Keratinocyte (primary cell): ENCODE results near the gene STAC2. TPM values are rescaled to one million over a fixed set of nuclear protein-coding genes. Genes with fewer than 3 reads are reported as not detected.

Source experiments
- DNase-seq: peaks from one replicate; pipeline ENCODE4 v3.0.0-alpha.2; 2011; ENCODE audit warnings: low read depth, missing footprints, low spot score
- FAIRE-seq: peaks from 2 replicates; lab custom pipeline; 2011; peaks lifted over from hg19 to GRCh38; lab: Jason Lieb, UNC
- H2AFZ ChIP-seq: 2 replicates; pipeline ENCODE4 v1.6.0; 2012; ENCODE audit warnings: low read length, control low read depth, inconsistent platforms; ENCODE audit not compliant: control insufficient read depth
- H3K27ac ChIP-seq: 2 replicates; pipeline ENCODE4 v1.5.1; 2011; ENCODE audit warnings: low read length; ENCODE audit not compliant: control insufficient read depth, insufficient read depth
- H3K27me3 ChIP-seq: 3 replicates; pipeline ENCODE4 v1.6.0; 2011; ENCODE audit warnings: low read length; ENCODE audit not compliant: control insufficient read depth, insufficient read depth; ENCODE audit errors: extremely low read depth
- H3K36me3 ChIP-seq, 2 experiments: 2 replicates in 1 of 2; 3 replicates in 1 of 2; pipeline ENCODE4 v1.5.1; 2011; ENCODE audit warnings: low read length in 2 of 2, mild to moderate bottlenecking in 1 of 2; ENCODE audit not compliant: control insufficient read depth in 2 of 2, insufficient read depth in 2 of 2; ENCODE audit errors: extremely low read depth in 1 of 2
- H3K4me1 ChIP-seq: 3 replicates; pipeline ENCODE4 v1.5.1; 2011; ENCODE audit warnings: low read length; ENCODE audit not compliant: control insufficient read depth, insufficient read depth; ENCODE audit errors: extremely low read depth
- H3K4me2 ChIP-seq: 3 replicates; pipeline ENCODE4 v1.6.0; 2011; ENCODE audit warnings: low read depth, low read length; ENCODE audit not compliant: control insufficient read depth, insufficient read depth; ENCODE audit errors: extremely low read depth
- H3K4me3 ChIP-seq, 3 experiments: fragments of 200-600 bp in 1 of 3; sonication (generic) in 1 of 3; 2 replicates in 2 of 3; 3 replicates in 1 of 3; pipeline ENCODE4 v1.5.1; 2011 to 2016; ENCODE audit warnings: low read length in 3 of 3, mild to moderate bottlenecking in 3 of 3, control low read depth in 2 of 3, inconsistent platforms in 1 of 3, low read depth in 1 of 3, mixed read lengths in 1 of 3, mixed run types in 1 of 3, moderate library complexity in 1 of 3; ENCODE audit not compliant: control insufficient read depth in 2 of 3, insufficient read depth in 2 of 3; ENCODE audit errors: extremely low read depth in 1 of 3
- H3K79me2 ChIP-seq: 2 replicates; pipeline ENCODE4 v1.6.0; 2012; ENCODE audit warnings: low read length; ENCODE audit not compliant: control insufficient read depth, insufficient read depth
- H3K9ac ChIP-seq: 3 replicates; pipeline ENCODE4 v1.6.0; 2011; ENCODE audit warnings: low read length; ENCODE audit not compliant: control insufficient read depth, insufficient read depth; ENCODE audit errors: extremely low read depth
- H3K9me1 ChIP-seq: 3 replicates; pipeline ENCODE4 v1.6.0; 2011; ENCODE audit warnings: low read length; ENCODE audit not compliant: control insufficient read depth, insufficient read depth; ENCODE audit errors: extremely low read depth
- H3K9me3 ChIP-seq: 2 replicates; pipeline ENCODE4 v1.5.1; 2012; ENCODE audit warnings: low read depth, low read length; ENCODE audit not compliant: control insufficient read depth
- H4K20me1 ChIP-seq: 3 replicates; pipeline ENCODE4 v1.6.0; 2011; ENCODE audit warnings: low read length; ENCODE audit not compliant: control insufficient read depth, insufficient read depth; ENCODE audit errors: extremely low read depth
- CTCF ChIP-seq, 3 experiments: IDR thresholded peaks in 1 of 3; conservative IDR thresholded peaks in 1 of 3; optimal IDR thresholded peaks in 1 of 3; 2 replicates in 2 of 3; 3 replicates in 1 of 3; pipeline versions ENCODE3 to v1.5.1; 2011; ENCODE audit warnings: low read length in 3 of 3, mild to moderate bottlenecking in 3 of 3, moderate library complexity in 2 of 3, control low read depth in 1 of 3, inconsistent platforms in 1 of 3; ENCODE audit not compliant: insufficient read depth in 2 of 3; ENCODE audit errors: extremely low read depth in 1 of 3
- EZH2 ChIP-seq: IDR thresholded peaks from one replicate; pipeline ENCODE4 v1.6.1; 2012; ENCODE audit warnings: inconsistent platforms, mild to moderate bottlenecking, low read length, moderate library complexity
- dilution Hi-C: fragments of 300-500 bp; cut with MboI; formaldehyde crosslinking; loops from one replicate; pipeline ENCODE4 v1.7.0; 2020; ENCODE audit warnings: low sequenced_read_pairs; ENCODE audit not compliant: extremely low pct_ligation_motif_present
- polyA plus RNA-seq, 5 experiments: library from polyadenylated mRNA; depleted of rRNA in 3 of 5; stranded (reverse) in 3 of 5; stranded (forward) in 1 of 5; unstranded in 1 of 5; fragments of >200 nt; gene quantifications; 1 replicate in 1 of 5; 2 replicates in 3 of 5; 3 replicates in 1 of 5; pipeline versions ENCODE4 v1.2.1 to v1.2.3, GENCODE V29; 2011 to 2012; ENCODE audit warnings: missing spikeins in 2 of 5, low read depth in 1 of 5, low replicate concordance in 1 of 5

Gene STAC2
- polyA plus RNA-seq, 1 donor (not counting 4 experiments of a cell fraction or from before 2014, with no cell fraction given) = not detected

- no peak overlapping the region for H3K9ac ChIP-seq
- no peak overlapping the region for H3K4me2 ChIP-seq
- H3K27me3 ChIP-seq = peaks cover 10% of the 10 kb centered on the region
- dilution Hi-C loops = no loop called here
- TF ChIP-seq CTCF (optimal IDR thresholded peaks at IDR 0.05 in 1 of 3, IDR thresholded peaks at IDR 0.05 in 1 of 3, conservative IDR thresholded peaks at IDR 0.05 in 1 of 3; ENCODE audit: extremely low read depth in 1 of 3, insufficient read depth in 2 of 3, low read length in 3 of 3) (no peak), EZH2 (no peak)
- FAIRE-seq (no peak), DNase-seq (no peak)
- no peaks in the 10 kb centered on the region for H3K79me2 ChIP-seq
- H3K9me3 ChIP-seq = no peaks in the 10 kb centered on the region
- no peaks in the 10 kb centered on the region for H3K36me3 ChIP-seq
- peaks cover 6% of the 10 kb centered on the region for H3K4me1 ChIP-seq
- H3K4me3 ChIP-seq = no peak overlapping the region
- no peaks in the 10 kb centered on the region for H3K9me1 ChIP-seq
- no peak overlapping the region for H2AFZ ChIP-seq
- no peak overlapping the region for H3K27ac ChIP-seq
- no peaks in the 10 kb centered on the region for H4K20me1 ChIP-seq
Observed at GRCh38 chr17:39170109-39170508, 55.6 kb downstream of the STAC2 start.

- FAIRE-seq = no peak
- H3K9me1 ChIP-seq = no peaks in the 10 kb centered on the region
- dilution Hi-C loops = no loop called here
Observed at GRCh38 chr17:39169518-39169917, 56.2 kb downstream of the STAC2 start.

More at GRCh38 chr17:39169518-39169917, 56.2 kb downstream of the STAC2 start:
- no peak overlapping the region for H2AFZ ChIP-seq
- peaks cover 9% of the 10 kb centered on the region for H3K4me1 ChIP-seq
- H3K9me3 ChIP-seq = no peaks in the 10 kb centered on the region
- DNase-seq = no peak
- H3K4me2 ChIP-seq = no peak overlapping the region
- no peak overlapping the region for H3K27ac ChIP-seq
- no peaks in the 10 kb centered on the region for H4K20me1 ChIP-seq
- no peak overlapping the region for H3K4me3 ChIP-seq
- TF ChIP-seq EZH2 = no peak
- TF ChIP-seq CTCF (optimal IDR thresholded peaks at IDR 0.05 in 1 of 3, IDR thresholded peaks at IDR 0.05 in 1 of 3, conservative IDR thresholded peaks at IDR 0.05 in 1 of 3; ENCODE audit: extremely low read depth in 1 of 3, insufficient read depth in 2 of 3, low read length in 3 of 3) = no peak
- H3K79me2 ChIP-seq = no peaks in the 10 kb centered on the region
- H3K9ac ChIP-seq = no peak overlapping the region
- no peaks in the 10 kb centered on the region for H3K36me3 ChIP-seq
- H3K27me3 ChIP-seq = peaks cover 10% of the 10 kb centered on the region
